Measurements from ENCODE around the gene PCDHGB3.
A peak's percentile ranks its signal among the peaks of the same experiment; 100 is the strongest.

GRCh38 chr5:141326088-141326854, 43.8 kb upstream of the PCDHGB3 start:
- TF ChIP-seq CTCF (IDR thresholded peaks at IDR 0.05) (peak; percentile 9; the same call in 1 of the 3 replicates), POLR2AphosphoS2 (conservative IDR thresholded peaks at IDR 0.05; ENCODE audit: low read length) (no peak), POLR2A (IDR thresholded peaks at IDR 0.05; ENCODE audit: low read length) (no peak), JUN (IDR thresholded peaks at IDR 0.05) (no peak)
- TF ChIP-seq, protein P1, sequence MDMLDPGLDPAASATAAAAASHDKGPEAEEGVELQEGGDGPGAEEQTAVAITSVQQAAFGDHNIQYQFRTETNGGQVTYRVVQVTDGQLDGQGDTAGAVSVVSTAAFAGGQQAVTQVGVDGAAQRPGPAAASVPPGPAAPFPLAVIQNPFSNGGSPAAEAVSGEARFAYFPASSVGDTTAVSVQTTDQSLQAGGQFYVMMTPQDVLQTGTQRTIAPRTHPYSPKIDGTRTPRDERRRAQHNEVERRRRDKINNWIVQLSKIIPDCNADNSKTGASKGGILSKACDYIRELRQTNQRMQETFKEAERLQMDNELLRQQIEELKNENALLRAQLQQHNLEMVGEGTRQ (IDR thresholded peaks at IDR 0.05): no peak
